Epidermal melanocyte (primary cell): ENCODE measurements around the gene ALG1.
"Not testable (repeated sequence)": the region's sequence is repeated elsewhere in the genome, so short reads cannot be mapped to it uniquely, and the experiment has no call there.

ENCODE experiments used
- DNase-seq: peaks from one replicate; pipeline ENCODE4 v3.0.0; 2011; ENCODE audit warnings: low spot score; ENCODE audit not compliant: insufficient read length

The ALG1 gene

DNA sequence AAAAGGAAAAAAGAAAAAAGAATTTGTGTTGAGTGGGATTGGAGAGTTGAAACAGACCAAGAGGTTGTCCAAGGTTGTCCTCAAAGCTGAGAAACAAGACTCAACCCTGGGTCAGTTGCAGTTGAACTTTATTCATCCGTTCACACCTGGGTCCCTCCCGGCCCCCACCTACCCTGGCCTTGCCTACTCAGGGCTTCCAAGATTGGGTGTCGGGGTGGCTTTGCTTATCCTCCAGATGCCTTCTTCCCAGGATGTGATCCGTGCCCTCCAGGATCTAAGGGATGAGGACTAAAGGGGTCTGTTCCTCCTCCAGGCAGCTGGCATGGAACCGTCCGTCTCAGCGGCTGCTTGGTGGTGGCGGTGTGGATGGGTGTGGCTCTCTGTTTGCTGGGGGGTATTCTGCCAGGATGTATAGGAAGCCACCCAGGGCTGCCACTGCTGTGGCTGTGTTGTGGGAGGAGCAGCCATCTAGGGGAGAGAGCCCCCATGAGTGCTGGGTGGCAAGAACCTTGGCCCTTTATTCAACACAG, 27.6 kb upstream of the ALG1 start:
- DNase-seq, result no peak

DNA sequence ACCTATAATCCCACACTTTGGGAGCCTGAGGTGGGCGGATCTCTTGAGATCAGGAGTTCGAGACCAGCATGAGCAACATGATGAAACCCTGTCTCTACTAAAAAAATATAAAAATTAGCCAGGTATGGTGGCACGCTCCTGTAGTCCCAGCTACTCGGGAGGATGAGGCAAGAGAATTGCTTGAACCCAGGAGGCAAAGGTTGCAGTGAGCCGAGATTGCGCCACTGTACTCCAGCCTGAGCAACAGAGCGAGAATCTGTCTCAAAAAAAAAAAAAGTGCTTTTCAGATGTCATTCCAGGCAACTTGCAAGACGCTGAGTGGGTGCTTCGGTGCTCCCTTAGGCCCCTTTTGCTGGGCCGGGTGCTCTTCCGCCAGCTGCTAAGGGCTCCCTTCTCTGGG, 27.1 kb upstream of the ALG1 start:
- not testable (repeated sequence) for DNase-seq

DNA sequence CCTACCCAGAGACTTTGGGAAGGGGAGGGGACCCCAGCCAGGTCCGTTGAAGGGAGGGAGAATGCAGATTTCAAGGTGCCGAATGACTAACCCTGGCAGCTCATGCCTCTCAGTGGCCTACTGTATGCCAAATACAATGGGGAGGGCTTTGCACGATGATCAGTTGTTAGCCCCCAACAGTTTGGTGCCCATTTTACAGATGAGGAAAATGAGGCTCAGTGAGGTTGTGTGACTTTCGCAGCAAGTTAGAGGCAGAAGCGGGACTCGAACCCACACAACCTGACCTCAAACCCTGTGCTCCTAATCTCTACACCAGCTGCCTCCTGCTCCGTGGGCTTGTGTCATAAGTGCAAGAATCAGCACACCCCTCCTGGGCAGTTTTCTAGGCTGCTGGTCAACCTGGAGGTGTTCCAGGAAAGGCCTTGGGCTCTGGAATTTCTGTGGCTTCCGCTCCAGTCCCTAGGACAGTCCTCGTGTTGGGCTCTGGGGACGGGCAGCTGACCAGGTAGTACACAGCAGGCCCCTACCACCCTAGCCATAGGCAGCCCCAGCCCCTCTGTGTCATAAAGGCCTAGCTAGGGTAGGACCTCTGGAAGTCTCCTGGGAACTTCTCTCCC, 26.0 kb upstream of the ALG1 start:
- DNase-seq, result no peak

GRCh38 chr16:5046914-5047313, 24.7 kb upstream of the ALG1 start:
- no peak for DNase-seq

GRCh38 chr16:5054876-5055865, 16.5 kb upstream of the ALG1 start:
- DNase-seq, result no peak

DNA sequence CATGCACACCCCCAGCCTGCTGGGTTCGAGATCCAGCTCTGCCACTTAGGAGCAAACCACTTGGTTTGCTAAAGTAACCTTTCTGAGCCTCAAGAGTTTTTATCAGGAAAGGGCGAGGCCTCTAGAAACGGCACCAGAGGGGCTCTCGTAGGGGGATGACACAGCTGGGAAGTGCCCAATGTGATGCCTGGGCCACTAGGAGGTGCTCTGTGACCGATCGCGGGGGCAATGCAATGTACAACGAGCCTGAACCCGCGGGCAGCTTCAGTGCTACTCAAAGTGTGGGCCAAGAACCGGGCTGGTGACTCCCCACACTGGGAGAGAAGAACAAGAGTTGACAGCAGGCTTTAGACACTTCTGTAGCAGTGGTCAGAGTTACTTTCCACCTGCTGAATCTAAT, 15.3 kb upstream of the ALG1 start:
- DNase-seq, result no peak

GRCh38 chr16:5058476-5058875, 13.2 kb upstream of the ALG1 start:
- no peak for DNase-seq

GRCh38 chr16:5059386-5060072, 12.1 kb upstream of the ALG1 start:
- DNase-seq, result no peak

DNA sequence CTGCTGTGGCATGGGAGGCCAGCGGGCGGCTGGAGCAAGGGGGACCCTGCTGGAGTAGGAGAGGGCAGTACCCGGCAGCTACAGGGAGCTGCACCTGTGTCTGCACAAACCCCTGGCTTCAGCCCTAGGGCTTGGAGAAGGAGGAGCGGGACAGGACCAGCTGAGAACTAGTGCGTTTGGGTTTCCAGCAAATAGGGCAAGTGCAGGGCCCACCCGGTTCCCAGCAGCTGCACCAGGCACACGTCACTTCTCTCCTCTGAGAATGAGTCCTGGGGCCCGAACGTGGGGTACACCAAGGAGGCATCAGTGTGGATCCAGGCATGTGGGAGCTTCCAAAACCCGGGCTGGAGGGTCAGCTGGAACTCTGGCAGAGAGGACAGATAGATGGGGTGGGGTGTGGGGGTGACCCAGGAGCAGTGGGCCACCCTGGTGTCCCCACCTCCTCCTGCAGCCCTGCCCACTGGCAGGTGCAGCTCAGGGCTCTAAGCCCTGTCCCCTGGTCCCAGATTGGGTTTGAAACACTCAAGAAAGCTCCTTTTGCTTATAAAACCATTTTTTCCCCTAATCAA, 11.5 kb upstream of the ALG1 start:
- no peak for DNase-seq

DNA sequence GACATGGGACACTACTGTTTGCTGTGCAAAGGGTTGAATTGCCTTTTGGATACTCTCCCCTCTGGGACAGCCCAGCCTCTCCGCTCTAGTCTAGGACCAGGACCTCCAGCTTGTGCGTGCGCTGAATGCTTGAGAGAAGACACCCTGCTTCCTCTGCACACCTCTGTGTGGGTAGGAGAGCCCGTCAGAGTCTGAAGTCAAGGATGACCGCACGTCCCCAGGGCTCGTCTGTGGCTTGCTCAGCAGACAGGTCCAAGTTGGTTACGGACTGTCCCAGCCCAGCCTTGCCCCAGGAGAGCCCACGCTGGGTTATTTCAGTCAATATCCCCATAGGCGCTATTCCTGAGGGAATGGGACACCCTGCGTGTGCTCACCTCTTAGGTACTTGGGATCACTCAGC, 9.6 kb upstream of the ALG1 start:
- no peak for DNase-seq

- no peak for DNase-seq
Observed at GRCh38 chr16:5062790-5063765, 8.6 kb upstream of the ALG1 start.

- DNase-seq, result no peak
Observed at GRCh38 chr16:5064915-5065314, 6.7 kb upstream of the ALG1 start.

DNA sequence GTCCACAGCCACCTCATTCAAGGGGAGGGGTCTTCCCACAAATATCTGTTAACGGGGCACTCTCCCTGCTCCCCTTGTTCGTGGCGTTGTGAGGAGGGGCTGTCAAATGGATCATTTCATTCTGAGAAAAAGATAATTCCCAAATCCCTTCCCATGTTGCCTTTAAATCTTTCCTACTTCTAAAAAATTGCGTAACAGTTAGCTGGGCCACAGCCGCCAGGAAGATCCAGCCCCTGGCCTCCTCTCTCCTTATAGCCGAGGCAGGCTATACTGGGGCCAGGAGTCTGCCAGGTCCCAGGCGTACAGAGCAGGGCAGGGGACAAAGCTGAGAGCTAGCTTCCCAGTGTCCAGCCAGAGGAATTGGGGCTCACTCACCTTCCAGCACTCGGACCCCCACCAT, 6.3 kb upstream of the ALG1 start:
- DNase-seq, result no peak

DNA sequence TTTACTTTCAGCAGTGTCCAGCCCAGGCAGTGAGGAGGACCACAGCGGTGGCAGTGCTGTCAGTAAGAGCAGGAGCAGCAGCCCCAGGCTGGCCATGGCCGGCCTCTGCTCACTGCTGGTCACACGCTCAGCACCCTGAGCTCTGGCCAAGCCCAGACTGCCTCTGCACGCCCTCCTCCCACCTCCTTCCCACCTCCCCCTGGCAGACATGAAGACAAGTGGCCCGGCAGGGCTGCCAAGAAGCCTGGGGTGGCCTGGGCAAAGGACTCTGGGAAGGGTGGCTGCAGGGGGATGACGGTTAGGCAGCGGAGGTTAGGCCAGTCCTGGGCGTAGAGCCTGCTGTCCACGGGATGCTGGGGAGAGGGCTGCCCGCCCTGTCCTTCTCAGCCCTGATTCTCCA, 5.8 kb upstream of the ALG1 start, which contains the start of gene C16orf89:
Gene C16orf89 (minus strand): TSS at position 144 of the 400 bp plus-strand sequence. CDS start 48 bp downstream, at position 96.
- DNase-seq, result no peak

DNA sequence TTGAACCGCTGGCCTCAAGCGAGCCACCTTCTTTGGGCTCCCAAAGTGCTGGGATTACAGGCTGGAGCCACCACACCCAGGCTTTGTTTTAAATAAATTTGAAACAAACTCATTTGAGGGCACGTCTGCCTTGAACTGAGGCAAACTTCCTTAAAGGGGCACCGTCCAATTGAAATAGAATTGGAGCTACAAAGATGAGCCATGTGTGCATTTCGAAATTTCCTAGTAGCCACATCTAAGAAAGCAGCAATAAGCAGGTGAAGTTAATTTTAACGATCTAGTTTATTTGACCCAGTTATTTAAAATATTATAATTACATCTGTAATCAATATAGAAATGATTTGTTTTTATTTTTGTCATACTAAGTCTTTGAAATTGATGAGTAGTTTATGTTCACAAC, 5.1 kb upstream of the ALG1 start:
- no peak for DNase-seq

GRCh38 chr16:5069048-5069447, 2.6 kb upstream of the ALG1 start:
- no peak for DNase-seq

DNA sequence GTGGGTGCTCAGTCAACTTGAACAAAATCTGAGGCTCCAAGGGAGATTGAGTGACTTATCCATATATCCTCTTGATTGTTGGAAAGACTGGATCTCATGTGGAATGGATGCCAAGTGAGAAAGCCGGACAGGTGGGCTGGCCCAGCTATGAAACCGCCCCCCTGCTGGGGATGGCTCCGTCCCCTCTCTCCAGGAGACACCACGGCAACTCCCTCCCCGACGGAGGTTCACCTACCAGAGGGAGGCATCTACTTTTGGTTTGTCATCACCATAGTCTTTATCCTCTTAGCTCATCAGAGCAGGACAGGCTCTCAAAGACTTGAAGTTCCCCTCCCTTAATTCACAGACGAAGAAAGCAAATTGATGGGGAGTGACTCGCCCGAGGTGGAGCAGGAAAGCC, 1.8 kb upstream of the ALG1 start:
- no peak for DNase-seq

- no peak for DNase-seq
Observed at GRCh38 chr16:5070431-5071186, 1.0 kb upstream of the ALG1 start.

DNA sequence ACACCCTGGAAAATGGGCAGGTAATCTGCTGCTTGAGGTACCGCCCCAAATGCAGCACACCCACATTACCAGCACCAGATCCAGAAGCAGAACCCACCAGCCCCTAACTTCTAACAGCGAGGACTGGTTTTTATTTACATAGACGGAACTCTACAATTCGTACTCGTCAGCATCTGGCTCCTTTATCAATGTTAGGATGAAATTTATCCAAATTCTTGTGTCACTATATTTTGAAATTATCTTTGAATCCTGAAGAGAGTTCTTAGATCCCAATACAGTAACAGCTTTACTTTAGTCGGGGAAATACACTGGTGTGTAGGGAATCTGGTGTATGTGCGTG, 332 bp upstream of the ALG1 start:
- no peak for DNase-seq
